Fibroblast of upper back skin (primary cell): ENCODE measurements around the gene PIKFYVE.
"Not testable (repeated sequence)": the region's sequence is repeated elsewhere in the genome, so short reads cannot be mapped to it uniquely, and the experiment has no call there.

ENCODE experiments used
- DNase-seq: peaks from one replicate; pipeline ENCODE4 v3.0.0-alpha.2; 2013

PIKFYVE gene, protein sequence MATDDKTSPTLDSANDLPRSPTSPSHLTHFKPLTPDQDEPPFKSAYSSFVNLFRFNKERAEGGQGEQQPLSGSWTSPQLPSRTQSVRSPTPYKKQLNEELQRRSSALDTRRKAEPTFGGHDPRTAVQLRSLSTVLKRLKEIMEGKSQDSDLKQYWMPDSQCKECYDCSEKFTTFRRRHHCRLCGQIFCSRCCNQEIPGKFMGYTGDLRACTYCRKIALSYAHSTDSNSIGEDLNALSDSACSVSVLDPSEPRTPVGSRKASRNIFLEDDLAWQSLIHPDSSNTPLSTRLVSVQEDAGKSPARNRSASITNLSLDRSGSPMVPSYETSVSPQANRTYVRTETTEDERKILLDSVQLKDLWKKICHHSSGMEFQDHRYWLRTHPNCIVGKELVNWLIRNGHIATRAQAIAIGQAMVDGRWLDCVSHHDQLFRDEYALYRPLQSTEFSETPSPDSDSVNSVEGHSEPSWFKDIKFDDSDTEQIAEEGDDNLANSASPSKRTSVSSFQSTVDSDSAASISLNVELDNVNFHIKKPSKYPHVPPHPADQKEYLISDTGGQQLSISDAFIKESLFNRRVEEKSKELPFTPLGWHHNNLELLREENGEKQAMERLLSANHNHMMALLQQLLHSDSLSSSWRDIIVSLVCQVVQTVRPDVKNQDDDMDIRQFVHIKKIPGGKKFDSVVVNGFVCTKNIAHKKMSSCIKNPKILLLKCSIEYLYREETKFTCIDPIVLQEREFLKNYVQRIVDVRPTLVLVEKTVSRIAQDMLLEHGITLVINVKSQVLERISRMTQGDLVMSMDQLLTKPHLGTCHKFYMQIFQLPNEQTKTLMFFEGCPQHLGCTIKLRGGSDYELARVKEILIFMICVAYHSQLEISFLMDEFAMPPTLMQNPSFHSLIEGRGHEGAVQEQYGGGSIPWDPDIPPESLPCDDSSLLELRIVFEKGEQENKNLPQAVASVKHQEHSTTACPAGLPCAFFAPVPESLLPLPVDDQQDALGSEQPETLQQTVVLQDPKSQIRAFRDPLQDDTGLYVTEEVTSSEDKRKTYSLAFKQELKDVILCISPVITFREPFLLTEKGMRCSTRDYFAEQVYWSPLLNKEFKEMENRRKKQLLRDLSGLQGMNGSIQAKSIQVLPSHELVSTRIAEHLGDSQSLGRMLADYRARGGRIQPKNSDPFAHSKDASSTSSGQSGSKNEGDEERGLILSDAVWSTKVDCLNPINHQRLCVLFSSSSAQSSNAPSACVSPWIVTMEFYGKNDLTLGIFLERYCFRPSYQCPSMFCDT (N-terminal part only)

DNA sequence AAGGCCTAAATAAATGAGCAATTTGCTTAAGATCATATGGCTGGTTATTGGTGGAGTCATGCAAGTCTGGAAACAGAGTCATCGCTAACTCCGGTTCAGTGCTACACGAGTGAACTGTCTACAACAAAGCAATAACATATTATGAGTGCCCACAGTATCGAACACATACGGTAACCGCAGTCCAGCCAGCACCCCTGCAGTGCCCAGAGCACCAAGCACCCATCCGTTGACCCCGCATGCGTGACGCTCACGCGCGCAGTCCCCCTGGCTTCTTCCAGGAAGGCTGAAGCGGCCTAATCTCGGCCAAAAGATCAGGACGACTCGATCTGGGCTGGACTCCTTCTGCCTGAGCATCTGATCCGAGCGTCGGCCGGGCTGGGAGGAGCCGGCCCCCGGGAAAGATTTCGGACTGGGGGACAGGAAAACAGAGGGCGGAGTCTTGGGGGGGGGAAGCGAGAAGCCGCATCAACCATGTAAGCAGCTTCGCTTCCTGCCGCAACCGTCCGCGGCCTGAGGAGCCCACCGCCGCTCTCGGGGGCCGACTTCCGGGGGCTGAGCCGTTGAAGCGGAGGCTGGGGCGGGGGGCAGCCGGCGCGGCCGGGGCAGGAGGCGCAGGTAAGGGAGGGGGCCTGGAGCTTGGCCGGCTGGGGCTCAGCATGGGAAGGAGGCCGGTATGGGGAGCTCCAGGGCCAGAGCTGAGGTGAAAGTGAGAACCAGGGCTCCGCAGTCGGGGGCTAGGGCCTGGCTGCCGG is at the start of gene PIKFYVE:
Gene PIKFYVE (plus strand): TSS at position 455 of the 752 bp plus-strand sequence. CDS start 5,265 bp downstream, outside the sequence.
- peak; percentile 99 for DNase-seq

DNA sequence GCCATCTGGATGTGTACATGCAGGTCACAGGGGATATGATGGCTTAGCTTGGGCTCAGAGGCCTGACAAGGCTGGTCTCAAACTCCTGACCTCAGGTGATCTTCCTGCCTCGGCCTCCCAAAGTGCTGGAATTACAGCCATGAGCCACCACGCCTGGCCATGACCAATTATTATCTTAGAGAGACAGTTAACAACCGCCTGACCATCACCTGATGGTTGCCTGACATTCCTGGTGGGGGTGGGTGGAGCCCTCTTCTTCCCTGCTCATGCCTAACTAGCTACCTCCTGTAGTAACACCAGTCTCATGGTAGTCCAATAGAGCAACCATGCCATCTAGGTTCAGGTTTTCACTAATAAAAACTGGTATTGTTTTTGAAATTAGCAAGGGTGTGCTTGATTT is 44.2 kb upstream of the PIKFYVE start:
- not testable (repeated sequence) for DNase-seq

DNA sequence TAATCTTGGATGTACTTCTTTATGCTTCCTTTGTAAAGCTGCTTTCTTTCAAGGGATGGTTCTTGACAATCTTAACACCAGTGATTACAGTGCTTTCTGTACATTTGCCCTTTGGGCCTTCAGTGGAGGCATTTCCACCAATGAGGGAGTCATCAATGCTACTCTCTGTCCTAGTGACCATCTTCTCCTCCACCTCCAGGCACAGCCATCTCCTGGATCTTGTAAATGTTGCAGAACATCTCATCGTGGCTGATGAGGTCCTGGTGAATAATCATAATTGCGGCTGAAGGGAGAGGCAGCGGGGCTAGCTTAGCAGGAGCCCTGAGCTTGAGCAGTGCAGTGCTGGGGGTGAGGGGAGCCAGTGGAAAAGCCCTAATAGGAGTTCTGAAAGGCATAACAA is 43.7 kb upstream of the PIKFYVE start:
- peak; percentile 25 for DNase-seq

DNA sequence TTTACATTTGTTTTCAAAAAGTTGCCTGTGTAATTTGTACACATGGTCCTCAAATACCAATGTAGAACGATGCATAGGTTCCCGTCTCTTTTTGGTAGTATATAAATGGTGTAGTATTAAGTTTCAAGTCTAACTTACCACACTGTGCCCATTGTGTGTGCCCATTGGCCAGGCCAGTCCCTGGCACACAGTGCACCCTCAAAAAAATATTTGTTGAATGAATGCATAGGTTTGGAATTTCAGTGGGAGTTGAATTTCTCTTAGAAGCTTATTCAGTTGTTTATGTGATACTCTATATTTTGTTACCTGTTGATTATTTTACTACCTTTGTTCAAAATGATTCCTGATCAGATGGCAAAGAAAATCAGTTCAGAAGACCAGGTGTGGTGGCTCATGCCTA is 41.3 kb upstream of the PIKFYVE start:
- no peak for DNase-seq

DNA sequence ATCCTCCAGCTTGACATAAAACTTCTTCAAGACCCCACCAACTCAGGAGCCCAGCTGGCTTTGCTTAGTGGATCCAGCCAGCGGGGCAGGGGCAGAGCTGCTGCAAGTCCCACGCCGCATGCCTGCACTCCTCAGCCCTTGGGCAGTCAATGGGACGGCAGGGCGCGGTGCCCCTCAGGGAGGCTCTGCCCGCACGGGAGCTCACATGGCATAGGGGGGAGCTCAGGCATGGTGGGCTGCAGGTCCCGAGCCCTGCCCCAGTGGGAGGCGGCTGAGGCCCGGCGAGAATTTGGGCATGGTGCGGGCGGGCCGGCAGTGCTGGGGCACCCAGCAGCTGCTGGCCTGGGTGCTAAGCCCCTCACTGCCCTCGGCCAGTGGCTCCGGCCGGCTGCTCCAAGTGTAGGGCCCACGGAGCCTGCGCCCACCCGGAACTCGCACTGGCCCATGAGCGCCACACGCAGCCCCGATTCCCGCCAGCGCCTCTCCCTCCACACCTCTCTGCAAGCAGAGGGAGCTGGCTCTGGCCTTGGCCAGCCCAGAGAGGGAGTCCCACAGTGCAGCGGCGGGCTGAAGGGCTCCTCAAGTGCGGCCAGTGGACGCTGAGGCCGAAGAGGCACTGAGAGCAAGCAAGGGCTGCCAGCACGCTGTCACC is 38.3 kb upstream of the PIKFYVE start:
- no peak for DNase-seq

DNA sequence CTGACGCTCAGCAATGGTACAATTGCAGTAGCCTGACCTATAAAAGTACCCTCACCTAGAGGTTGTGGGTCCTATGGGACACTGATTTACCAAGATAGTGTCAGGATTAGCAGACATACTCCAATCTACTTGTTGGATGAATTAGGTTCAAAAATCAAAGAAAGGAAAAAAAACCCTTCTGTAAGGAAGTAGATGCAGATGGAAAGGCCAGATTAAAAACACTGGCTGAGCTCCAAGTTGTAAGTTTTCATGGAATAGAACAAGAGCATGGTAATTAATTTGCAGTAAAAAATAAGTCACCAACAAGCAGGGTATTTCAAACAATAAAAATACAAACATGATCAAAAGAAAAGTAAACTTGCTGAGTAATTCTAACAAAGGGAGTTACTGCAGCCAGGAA is 37.6 kb upstream of the PIKFYVE start:
- DNase-seq: no peak

DNA sequence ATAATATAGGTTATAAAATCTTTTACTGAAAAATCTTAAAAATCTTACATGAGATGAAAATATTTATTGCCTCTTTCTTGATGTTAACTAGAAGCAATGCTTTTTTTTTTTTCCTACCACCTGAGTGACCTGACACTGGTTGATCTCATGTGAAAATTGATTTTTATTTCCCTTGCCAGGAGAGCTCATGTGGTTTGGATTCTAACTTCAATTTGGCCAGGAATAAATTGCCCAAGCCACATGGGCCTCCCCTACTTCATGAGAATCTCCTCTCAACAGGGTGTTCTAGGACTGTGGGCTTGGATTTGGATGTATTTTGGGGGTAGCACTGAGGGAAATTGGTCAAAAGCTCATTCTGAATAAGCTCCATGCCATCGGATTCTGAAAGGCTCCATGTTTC is 31.3 kb upstream of the PIKFYVE start:
- no peak for DNase-seq

DNA sequence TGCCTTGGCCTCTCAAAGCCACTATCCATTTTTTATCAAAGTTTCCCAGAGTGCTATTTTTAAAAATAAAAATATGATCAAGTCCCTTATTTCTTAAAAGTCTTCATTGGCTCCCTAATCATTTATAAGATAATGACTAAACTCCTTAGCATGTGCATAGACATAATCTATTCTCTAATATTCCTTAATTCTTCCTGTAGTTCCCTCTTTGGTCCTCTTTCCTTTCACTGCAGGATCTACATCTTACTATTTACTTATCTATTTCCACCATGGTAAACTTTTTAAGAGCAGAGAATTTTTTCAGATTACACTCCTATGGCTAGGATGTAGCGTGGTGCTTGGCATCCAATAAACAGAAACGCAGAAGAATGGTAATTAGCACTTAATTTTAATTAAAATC is 30.2 kb upstream of the PIKFYVE start:
- no peak for DNase-seq

DNA sequence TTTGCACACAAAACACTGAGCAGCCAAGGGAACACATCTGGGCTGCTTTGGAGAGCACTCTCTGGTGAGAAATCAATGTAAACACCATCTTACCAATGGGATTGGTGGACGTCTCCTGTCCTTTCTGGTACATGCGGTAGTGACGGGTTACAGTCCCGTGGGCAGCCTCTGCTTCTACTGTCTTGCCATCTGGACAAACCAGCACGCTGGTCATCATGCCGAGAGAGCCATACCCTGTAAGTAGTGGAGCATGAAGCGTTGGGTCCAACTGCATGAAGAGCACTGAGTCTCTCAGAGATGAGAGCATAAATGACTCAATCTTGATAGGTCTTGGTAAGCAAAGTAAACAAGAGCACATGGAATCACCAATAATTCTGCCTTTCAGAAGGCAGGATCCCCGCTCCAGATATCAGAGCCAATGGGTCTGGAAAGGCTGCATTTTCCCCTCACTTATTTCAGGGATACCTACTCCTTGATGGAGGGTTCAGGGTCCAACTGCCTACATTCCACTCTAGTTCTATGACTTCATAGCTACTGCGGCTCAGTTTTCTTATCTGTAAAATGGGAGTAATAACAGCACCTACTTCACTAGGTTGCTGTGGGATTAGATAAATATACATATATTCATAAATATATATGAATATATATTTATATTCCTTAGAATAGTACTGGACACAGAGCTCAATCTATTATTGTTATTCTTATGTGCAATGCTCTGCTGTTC is 26.1 kb upstream of the PIKFYVE start:
- no peak for DNase-seq

DNA sequence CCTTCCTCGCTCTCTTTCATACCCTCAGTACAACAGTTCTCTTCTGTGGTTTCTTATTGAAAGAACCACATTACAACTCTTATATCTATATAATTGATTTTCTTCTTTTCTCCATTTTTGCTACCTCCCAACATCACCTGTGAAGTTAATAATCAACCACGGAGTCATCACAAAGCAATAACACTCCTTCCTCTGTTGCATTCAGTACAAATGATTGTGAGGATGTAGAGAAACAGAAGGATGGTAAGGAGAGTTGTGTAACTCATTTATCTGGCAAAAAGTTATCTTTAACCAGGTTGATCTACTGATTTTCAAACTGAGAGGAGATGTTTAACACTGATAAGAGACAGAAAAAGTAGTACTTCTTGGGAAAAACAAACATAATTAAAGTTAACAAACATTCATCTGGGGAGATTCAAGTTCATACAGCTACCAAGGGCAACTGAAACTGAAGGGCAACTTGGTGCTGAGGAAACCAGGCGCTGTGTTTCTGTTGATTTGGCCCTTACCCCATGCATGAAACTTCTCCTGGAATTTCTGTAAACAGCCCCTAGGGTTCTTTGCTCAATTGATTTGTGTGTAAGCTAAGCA is 25.3 kb upstream of the PIKFYVE start:
- no peak for DNase-seq

DNA sequence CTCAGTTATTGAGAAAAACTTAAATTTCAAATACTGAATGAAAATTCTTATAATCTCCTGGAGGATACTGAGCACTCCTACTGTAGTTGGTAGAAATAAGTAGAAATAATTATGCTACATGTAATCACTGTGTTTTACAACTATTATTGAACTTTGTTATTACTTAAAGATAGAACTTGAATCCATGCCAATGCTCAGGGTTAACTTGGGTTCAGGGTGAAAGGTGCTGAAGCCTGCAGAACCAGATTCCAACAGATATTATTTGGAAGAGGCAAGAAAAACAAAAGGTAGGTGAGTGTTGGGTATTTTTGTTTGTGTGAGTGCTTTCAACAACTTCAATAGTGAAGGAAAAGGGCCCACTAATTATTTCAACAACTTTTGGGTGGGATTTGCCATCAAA is 21.6 kb upstream of the PIKFYVE start:
- DNase-seq: no peak

DNA sequence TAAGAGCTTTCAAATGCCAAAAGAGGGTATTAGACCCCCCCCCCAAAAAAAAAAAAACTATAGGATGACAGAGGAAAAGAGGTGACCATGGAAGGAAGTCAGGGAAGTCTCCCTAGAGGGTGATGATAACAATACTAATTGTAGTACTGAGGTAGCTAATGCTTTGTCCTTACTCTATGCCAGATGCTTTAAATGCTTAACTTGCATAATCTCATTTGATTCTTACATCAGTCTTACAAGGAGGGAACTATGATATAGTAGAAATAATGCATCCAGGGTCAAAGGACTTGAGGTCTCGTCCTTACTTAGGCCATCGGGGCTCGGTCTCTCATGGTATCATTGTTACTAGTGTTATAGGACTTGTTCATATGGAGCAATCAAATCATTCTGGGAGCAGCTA is 20.3 kb upstream of the PIKFYVE start:
- no peak for DNase-seq

DNA sequence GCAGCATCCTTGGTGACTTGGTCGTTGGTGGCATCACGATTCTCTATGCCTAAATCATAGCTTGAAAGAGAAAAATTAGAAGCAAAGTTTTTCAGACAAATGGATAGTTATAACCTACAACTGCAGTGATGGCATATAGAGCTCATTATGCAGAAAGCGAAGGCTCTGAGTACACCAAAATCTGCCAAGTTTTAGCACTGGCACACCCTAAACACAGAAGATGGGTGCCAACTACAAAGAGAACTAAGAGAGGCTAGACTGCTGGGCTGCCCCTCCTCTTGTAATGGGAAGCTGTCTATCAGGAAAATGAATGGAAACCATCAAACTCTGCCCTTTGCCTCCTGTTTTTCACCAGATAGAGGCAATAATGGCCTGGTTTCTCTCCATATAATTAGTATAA is 17.5 kb upstream of the PIKFYVE start:
- DNase-seq: no peak

DNA sequence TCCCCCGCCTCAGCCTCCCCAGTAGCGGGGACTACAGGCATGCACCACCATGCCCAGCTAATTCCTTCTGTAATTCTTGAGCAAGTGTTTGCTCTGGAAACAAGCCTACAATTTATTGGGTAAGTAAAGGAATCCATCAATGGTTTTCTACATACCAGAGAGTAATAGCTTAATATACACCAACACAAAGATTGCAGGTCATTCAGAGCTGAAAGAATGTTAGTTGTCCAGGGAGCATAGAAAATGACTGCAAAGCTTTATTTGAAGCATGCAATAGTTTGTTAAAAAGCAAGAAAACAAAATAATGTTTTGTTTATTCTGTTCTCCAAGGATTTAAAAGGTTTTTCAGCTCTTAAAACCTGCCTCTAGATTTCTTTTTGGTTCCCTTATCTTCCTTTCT is 16.8 kb upstream of the PIKFYVE start:
- DNase-seq: peak; percentile 16

DNA sequence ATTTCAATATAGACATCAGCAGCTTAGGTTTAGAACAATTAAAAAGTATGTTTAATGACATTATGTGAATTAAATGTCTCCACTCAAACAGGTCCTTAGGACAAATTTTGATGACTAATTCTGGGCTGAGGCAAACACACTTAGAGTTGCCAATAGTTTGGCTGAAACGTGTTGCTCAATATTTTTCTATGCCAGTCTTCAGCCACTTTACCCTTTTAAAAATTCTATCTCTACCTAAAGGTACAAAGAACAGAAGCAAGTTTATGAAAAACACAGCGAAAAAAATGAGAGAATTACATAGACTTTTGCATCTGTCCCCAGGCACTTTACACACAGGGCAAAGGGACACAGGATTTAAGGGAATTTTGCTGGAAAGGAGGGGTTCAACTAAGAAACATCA is 15.7 kb upstream of the PIKFYVE start:
- no peak for DNase-seq

DNA sequence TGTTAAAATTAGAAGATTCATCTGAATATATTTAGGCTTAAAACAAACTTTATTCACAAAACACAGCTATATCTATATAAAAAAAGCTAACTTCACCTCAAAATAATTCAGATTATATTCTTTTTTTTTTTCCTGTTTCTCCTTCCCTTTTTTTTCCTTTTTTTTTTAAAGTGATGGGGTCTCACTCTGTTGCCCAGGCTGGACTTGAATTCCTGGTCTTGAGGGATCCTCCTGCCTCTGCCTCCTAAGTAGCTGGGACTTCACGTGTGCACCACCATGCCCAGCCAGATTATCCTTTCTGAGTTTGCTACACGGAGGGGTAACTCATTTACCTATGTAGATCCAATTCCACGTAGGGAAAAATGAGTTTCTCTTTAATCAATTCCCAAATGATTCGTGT is 15.0 kb upstream of the PIKFYVE start:
- no peak for DNase-seq

DNA sequence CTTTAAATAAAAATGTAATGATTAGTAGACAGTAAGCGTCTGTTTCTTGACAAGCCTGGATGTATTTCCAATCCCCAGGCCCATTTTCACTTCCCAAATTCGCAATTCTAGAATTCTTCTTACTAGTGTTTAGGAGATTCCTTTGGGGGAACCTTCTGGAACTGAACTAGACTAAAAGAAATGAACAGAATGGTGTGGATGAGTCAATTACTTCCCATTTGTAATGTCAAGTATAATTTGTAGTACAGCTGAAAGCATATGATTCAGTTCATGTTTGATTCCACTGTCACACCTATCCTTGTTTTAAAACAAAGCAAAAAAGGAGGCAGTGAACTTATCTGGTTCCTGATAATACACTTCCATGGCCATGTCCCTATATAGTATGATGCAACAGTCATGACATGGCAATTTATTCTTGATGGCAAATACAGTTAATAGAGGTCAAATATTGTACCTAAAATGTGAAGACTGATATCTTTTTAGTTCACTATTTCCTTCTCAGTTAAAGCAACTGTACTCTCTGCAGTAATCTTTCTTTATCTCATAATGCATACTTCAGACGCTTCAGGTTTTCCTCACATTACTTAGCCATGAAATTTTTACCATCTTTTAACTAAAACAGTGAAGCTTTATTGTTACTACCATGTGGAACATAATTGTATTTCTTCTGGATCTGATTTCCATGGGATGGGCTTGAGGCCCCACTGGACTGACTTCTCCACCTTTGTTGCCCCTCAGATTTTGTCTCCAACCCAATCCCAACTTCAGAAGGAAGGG is 13.2 kb upstream of the PIKFYVE start:
- no peak for DNase-seq

DNA sequence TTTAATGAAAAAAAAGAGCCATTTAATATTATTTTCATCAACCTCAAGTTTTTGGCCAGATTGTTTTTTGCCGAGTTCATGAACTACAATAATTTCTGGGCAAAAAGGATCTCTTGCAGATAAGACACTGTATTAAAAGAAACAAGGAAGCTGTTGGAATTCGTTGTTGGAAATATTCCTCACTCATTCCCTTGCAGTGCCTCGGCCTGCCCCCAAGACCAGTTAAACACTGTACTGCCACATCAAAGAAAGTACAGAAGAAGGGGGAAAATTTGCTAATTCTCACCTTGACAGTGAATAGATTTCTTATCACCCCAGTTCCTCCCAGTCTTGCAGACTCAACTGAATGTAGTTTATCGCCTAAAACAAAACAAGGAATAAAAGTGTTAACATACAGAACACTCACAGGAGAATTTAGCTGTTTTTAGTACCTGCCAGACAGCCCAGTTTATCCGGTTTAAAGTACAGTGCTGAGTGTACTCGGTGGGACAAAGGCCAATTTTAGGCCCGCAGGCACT is 12.4 kb upstream of the PIKFYVE start:
- DNase-seq: no peak

DNA sequence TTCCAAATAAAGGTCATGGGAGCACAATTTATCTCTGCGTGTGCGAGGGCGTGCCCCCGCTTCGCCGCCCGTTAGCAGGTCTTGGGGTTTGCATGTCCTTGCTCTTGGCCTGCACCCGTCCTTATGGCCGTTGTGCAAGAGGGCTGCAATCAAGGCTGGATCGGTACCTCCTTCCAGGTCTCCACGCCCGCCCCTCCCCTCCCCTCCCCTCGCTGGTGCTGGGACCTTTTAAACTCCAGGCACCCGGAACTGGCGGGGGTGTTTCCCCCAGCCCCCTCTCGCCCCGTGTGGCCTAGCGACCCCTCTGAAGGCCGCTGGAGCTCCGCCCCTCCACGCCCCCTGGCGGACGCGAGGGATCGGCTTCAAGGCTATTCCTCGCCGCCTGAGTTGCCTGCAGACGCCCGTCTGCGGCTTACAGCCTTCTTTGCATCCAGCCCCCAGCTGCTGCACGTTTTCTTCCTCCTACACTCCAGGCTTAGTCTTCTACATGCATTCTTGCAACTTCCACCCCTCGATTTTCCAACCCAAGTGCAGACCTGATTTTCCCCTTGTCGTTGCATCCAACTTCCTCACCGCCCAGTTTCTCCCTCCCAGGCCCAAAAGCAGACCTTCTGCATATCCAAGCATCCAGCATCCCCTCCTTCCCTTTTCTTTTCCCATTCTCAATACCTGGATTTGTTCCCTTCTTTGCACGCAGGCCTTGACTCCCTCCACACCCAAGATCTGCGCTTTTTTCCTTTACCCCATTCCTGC is 11.8 kb upstream of the PIKFYVE start:
- DNase-seq: peak; percentile 67
